ENCODE data around the gene SLC5A3. TPM values are rescaled to one million over a fixed set of nuclear protein-coding genes. Genes with fewer than 3 reads are reported as not detected.

Gene SLC5A3
- total and polyA plus RNA-seq, 2 of the 8 experiments (the other 6 are each of a cell fraction or from before 2014, with no cell fraction given): 4.0 to 19.4 TPM

DNA sequence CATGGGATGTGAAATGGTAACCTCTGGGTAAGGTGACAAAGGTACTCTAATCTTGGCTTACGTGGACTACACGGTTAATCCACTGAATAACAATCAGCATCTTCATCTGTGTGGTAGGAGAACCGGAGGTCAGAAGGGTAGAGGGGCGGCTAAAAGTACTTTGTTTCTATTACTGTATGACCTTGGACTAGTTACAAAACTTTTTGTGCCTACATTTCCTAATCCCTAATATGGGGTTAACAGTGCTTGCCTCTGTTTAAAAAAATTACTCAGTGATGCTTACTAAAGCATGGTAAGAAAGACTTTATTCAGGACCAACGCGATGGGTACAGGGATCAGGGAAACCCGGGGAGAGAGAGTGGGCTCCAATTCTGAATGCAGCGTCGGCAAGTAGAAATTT, 1.7 kb upstream of the SLC5A3 start:
- Histone ChIP-seq H3K9ac (replicated peaks in 1 of 4; ENCODE audit: extremely low read depth in 1 of 4, low read depth in 3 of 4, low read length in 3 of 4) (no peak overlapping the region), H3K79me2 (ENCODE audit: control insufficient read depth in 1 of 2, insufficient read depth in 2 of 2, low read length in 2 of 2) (peaks cover 0 to 26% of the 10 kb centered on the region in 2 experiments; a peak in 3 of 4 replicates), H2BK15ac (ENCODE audit: low read length) (no peak overlapping the region; the same call in 1 of the 2 replicates), H3K14ac (ENCODE audit: insufficient read length) (no peak overlapping the region), H4K8ac (ENCODE audit: extremely low read depth, insufficient read depth, low read length) (no peak overlapping the region), H4K91ac (replicated peaks; ENCODE audit: insufficient read length, low read length) (no peak overlapping the region), H2AK5ac (ENCODE audit: low read depth, low read length) (no peak overlapping the region), H2AFZ (ENCODE audit: low read length) (no peak overlapping the region), H2BK120ac (replicated peaks; ENCODE audit: low read depth, low read length) (no peak overlapping the region), H4K20me1 (replicated peaks in 1 of 2; ENCODE audit: control insufficient read depth in 1 of 2, insufficient read depth in 2 of 2, low read length in 2 of 2) (peaks cover 9 to 15% of the 10 kb centered on the region in 2 experiments), H3K4me3 (ENCODE audit: extremely low read depth in 1 of 4, insufficient read depth in 2 of 4, low read depth in 3 of 4, low read length in 4 of 4) (no peak overlapping the region), H4K5ac (ENCODE audit: insufficient read length, low read depth, low read length) (no peak overlapping the region), H3K4ac (replicated peaks; ENCODE audit: insufficient read length, low read depth, low read length) (no peak overlapping the region), H3K56ac (replicated peaks; ENCODE audit: insufficient read length, low read depth, low read length) (no peak overlapping the region), H3K27me3 (replicated peaks in 1 of 4; ENCODE audit: control insufficient read depth in 3 of 4, extremely low read depth in 1 of 4, insufficient read depth in 3 of 4, low read length in 3 of 4) (no peaks in the 10 kb centered on the region; a peak in 2 of 7 replicates), H2BK5ac (ENCODE audit: low read depth, low read length) (no peak overlapping the region), H3K27ac (ENCODE audit: low read depth, low read length) (no peak overlapping the region), H2BK20ac (ENCODE audit: low read length) (0 out of 2 replicates have a peak overlapping the region, but pooled peaks have one; percentile 13), H3K23me2 (ENCODE audit: low read depth, low read length) (peaks cover 12% of the 10 kb centered on the region; the same call in 1 of the 2 replicates), H3K4me1 (replicated peaks in 1 of 4; ENCODE audit: control insufficient read depth in 3 of 4, insufficient read depth in 4 of 4, low read length in 3 of 4) (peaks cover 0 to 11% (median 3%) of the 10 kb centered on the region in 4 experiments; a peak in 6 of 7 replicates), H3K79me1 (ENCODE audit: low read depth, low read length) (no peaks in the 10 kb centered on the region; the same call in 1 of the 2 replicates), H3K9me3 (ENCODE audit: insufficient read depth in 2 of 2, low read depth in 1 of 2, low read length in 1 of 2) (no peaks in the 10 kb centered on the region), H3K36me3 (ENCODE audit: control insufficient read depth in 2 of 4, insufficient read depth in 4 of 4, low read length in 3 of 4) (no peaks in the 10 kb centered on the region; a peak in 1 of 8 replicates), H3K18ac (ENCODE audit: extremely low read depth, low read length) (no peak overlapping the region), H3K4me2 (ENCODE audit: insufficient read depth in 1 of 2, low read depth in 2 of 2, low read length in 2 of 2) (no peak overlapping the region), H3K23ac (ENCODE audit: insufficient read length) (no peak overlapping the region), H2BK12ac (ENCODE audit: low read depth, low read length) (0 out of 2 replicates have a peak overlapping the region, but pooled peaks have one; percentile 50)
- CTCF ChIA-PET (ENCODE audit: partially characterized antibody): interaction anchor here (0.6 to 2.5 kb wide), 4 partner anchors 37 to 276 kb away, joined by 3 to 7 read pairs (median 4); no protein-coding TSS in a partner anchor
- 90% methylated on average over 9 of the region's 9 CpGs; no CpG with 5 or more reads in 1 of the 2 experiments for WGBS, 2 experiments (ENCODE audit: extremely low coverage in 1 of 2, insufficient coverage in 1 of 2, insufficient read length in 1 of 2, insufficient replicate concordance in 2 of 2, low coverage in 1 of 2, low lambda C conversion rate in 2 of 2, missing lambda C conversion rate in 1 of 2)
- DNase-seq (ENCODE audit: low read depth in 1 of 2, low spot score in 2 of 2) (no peak), FAIRE-seq (no peak)
- POLR2A ChIA-PET (ENCODE audit: partially characterized antibody): interaction anchor here (1.0 kb wide), 1 partner anchor 28 kb away, joined by 3 read pairs; no protein-coding TSS in a partner anchor
- TF ChIP-seq RFX5 (IDR thresholded peaks at IDR 0.05; ENCODE audit: borderline replicate concordance, low read depth, low read length) (no peak), SIN3A (conservative IDR thresholded peaks at IDR 0.05 in 1 of 2, IDR thresholded peaks at IDR 0.05 in 1 of 2; ENCODE audit: low read depth in 1 of 2, low read length in 2 of 2) (no peak), SIRT6 (IDR thresholded peaks at IDR 0.05; ENCODE audit: low read length) (no peak), RXRA (IDR thresholded peaks at IDR 0.05; ENCODE audit: insufficient read depth, low read depth, low read length) (no peak), JUND (IDR thresholded peaks at IDR 0.05; ENCODE audit: low read length) (no peak), CREB1 (IDR thresholded peaks at IDR 0.05) (no peak), EGR1 (IDR thresholded peaks at IDR 0.05; ENCODE audit: borderline replicate concordance, low read depth, low read length) (no peak), CHD1 (IDR thresholded peaks at IDR 0.05; ENCODE audit: low read depth, low read length) (no peak)
- TF ChIP-seq, protein P1, sequence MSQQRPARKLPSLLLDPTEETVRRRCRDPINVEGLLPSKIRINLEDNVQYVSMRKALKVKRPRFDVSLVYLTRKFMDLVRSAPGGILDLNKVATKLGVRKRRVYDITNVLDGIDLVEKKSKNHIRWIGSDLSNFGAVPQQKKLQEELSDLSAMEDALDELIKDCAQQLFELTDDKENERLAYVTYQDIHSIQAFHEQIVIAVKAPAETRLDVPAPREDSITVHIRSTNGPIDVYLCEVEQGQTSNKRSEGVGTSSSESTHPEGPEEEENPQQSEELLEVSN (IDR thresholded peaks at IDR 0.05): no peak
- TF ChIP-seq, protein P2, sequence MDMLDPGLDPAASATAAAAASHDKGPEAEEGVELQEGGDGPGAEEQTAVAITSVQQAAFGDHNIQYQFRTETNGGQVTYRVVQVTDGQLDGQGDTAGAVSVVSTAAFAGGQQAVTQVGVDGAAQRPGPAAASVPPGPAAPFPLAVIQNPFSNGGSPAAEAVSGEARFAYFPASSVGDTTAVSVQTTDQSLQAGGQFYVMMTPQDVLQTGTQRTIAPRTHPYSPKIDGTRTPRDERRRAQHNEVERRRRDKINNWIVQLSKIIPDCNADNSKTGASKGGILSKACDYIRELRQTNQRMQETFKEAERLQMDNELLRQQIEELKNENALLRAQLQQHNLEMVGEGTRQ (IDR thresholded peaks at IDR 0.05; ENCODE audit: low read length): no peak
